SK-N-SH treated with all-trans-retinoic acid at 6 μM for 48 hours (cell line): ENCODE measurements around the gene AKR1A1.

ENCODE experiments used
- ATAC-seq: fragments of 200-7000 bp; cut with Tn5 transposase; 3 replicates; pipeline ENCODE4 v1.9.1; 2020; ENCODE audit warnings: mild to moderate bottlenecking, moderate library complexity
- ARNTL ChIP-seq: fragments of 450-650 bp; formaldehyde crosslinking; IDR thresholded peaks from 2 replicates; pipeline ENCODE4 v1.5.0; 2020; ENCODE audit warnings: low read depth, mild to moderate bottlenecking, moderate library complexity, borderline replicate concordance
- CREB5 ChIP-seq: fragments of 250-450 bp; sonication (Bioruptor Pico); IDR thresholded peaks from 2 replicates; pipeline ENCODE4 v1.5.1; 2020; ENCODE audit warnings: low read depth, mild to moderate bottlenecking, moderate library complexity
- CSDC2 ChIP-seq: fragments of 250-450 bp; sonication (Bioruptor Pico); IDR thresholded peaks from 2 replicates; pipeline ENCODE4 v1.5.0; 2020; ENCODE audit warnings: mild to moderate bottlenecking, moderate library complexity
- CSRNP3 ChIP-seq: fragments of 250-450 bp; sonication (Bioruptor Pico); IDR thresholded peaks from 2 replicates; pipeline ENCODE4 v1.5.1; 2021; ENCODE audit warnings: mild to moderate bottlenecking, moderate library complexity
- GLIS3 ChIP-seq: fragments of 250-450 bp; sonication (Bioruptor Pico); IDR thresholded peaks from 2 replicates; pipeline ENCODE4 v1.5.0; 2020; ENCODE audit warnings: mild to moderate bottlenecking, moderate library complexity
- ISL1 ChIP-seq: fragments of 250-450 bp; sonication (Bioruptor Pico); IDR thresholded peaks from 2 replicates; pipeline ENCODE4 v2.1.2; 2022; ENCODE audit warnings: mild to moderate bottlenecking, moderate library complexity
- OSR1 ChIP-seq: fragments of 250-450 bp; sonication (Bioruptor Pico); IDR thresholded peaks from 2 replicates; pipeline ENCODE4 v1.8.0; 2022; ENCODE audit warnings: moderate library complexity, mild to moderate bottlenecking, inconsistent platforms
- PATZ1 ChIP-seq: fragments of 250-450 bp; sonication (Bioruptor Pico); IDR thresholded peaks from 2 replicates; pipeline ENCODE4 v1.8.0; 2020; ENCODE audit warnings: mild to moderate bottlenecking, moderate library complexity, borderline replicate concordance
- POU6F1 ChIP-seq: fragments of 250-450 bp; sonication (Bioruptor Pico); IDR thresholded peaks from 2 replicates; pipeline ENCODE4 v1.8.0; 2021; ENCODE audit warnings: low read depth, mild to moderate bottlenecking, moderate library complexity, borderline replicate concordance
- PPARA ChIP-seq: fragments of 250-450 bp; sonication (Bioruptor Pico); IDR thresholded peaks from 2 replicates; pipeline ENCODE4 v1.5.0; 2020; ENCODE audit warnings: mild to moderate bottlenecking, borderline replicate concordance
- RARB ChIP-seq: fragments of 250-450 bp; sonication (Bioruptor Pico); IDR thresholded peaks from 2 replicates; pipeline ENCODE4 v1.8.0; 2021; ENCODE audit warnings: mild to moderate bottlenecking, moderate library complexity
- SNAI2 ChIP-seq: fragments of 250-450 bp; sonication (Bioruptor Pico); IDR thresholded peaks from 2 replicates; pipeline ENCODE4 v1.5.0; 2020; ENCODE audit warnings: mild to moderate bottlenecking, moderate library complexity
- TCF4 ChIP-seq: fragments of 250-450 bp; sonication (Bioruptor Pico); IDR thresholded peaks from 2 replicates; pipeline ENCODE4 v1.8.0; 2021; ENCODE audit warnings: mild to moderate bottlenecking, moderate library complexity, borderline replicate concordance
- ZC3H10 ChIP-seq: fragments of 250-450 bp; sonication (Bioruptor Pico); IDR thresholded peaks from 2 replicates; pipeline ENCODE4 v1.5.1; 2021; ENCODE audit warnings: mild to moderate bottlenecking, moderate library complexity
- ZFP3 ChIP-seq: fragments of 250-450 bp; sonication (Bioruptor Pico); IDR thresholded peaks from 2 replicates; pipeline ENCODE4 v1.5.0; 2020; ENCODE audit warnings: mild to moderate bottlenecking, moderate library complexity
- ZFP30 ChIP-seq: fragments of 450-650 bp; formaldehyde crosslinking; IDR thresholded peaks from 2 replicates; pipeline ENCODE4 v1.5.0; 2022; ENCODE audit warnings: mild to moderate bottlenecking, moderate library complexity
- ZNF565 ChIP-seq: fragments of 450-650 bp; formaldehyde crosslinking; conservative IDR thresholded peaks from 2 replicates; pipeline ENCODE4 v1.5.0; 2020; ENCODE audit warnings: low read depth, mild to moderate bottlenecking, moderate library complexity
- ZNF70 ChIP-seq: fragments of 450-650 bp; formaldehyde crosslinking; IDR thresholded peaks from 2 replicates; pipeline ENCODE4 v1.5.0; 2020; ENCODE audit warnings: mild to moderate bottlenecking, moderate library complexity
- ZNF8 ChIP-seq: fragments of 450-650 bp; formaldehyde crosslinking; IDR thresholded peaks from 2 replicates; pipeline ENCODE4 v1.5.0; 2020; ENCODE audit warnings: mild to moderate bottlenecking, moderate library complexity

The AKR1A1 gene

GRCh38 chr1:45583666-45584350 lies 33.2 kb downstream of the AKR1A1 start, which contains the start of gene NASP:
TSS of gene NASP (plus strand) at chr1:45584041. CDS start at chr1:45584147, 106 bp downstream.
- peak; percentile 78 for ATAC-seq
- TF ChIP-seq ZC3H10 (CRISPR knock-in tag): no peak
- TF ChIP-seq PATZ1 (CRISPR knock-in tag): peak; percentile 87

GRCh38 chr1:45584351-45585109 lies 33.9 kb downstream of the AKR1A1 start:
- peak; percentile 95 for TF ChIP-seq ZFP3
- no peak for TF ChIP-seq RARB (CRISPR knock-in tag)
- peak; percentile 72 for ATAC-seq

- no peak for ATAC-seq
- no peak for TF ChIP-seq POU6F1 (CRISPR knock-in tag)
- no peak for TF ChIP-seq ZNF70
- TF ChIP-seq TCF4 (CRISPR knock-in tag): no peak
- no peak for TF ChIP-seq RARB (CRISPR knock-in tag)
Measured at GRCh38 chr1:45585110-45585426, 34.4 kb downstream of the AKR1A1 start.

GRCh38 chr1:45585496-45586075 lies 35.0 kb downstream of the AKR1A1 start:
- TF ChIP-seq ARNTL (CRISPR knock-in tag) (no peak), ZFP30 (CRISPR knock-in tag) (no peak), ZC3H10 (CRISPR knock-in tag) (no peak), OSR1 (CRISPR knock-in tag) (no peak), ZNF565 (CRISPR knock-in tag) (no peak), CSDC2 (CRISPR knock-in tag) (no peak)
- ATAC-seq: no peak

GRCh38 chr1:45586769-45587168 lies 36.1 kb downstream of the AKR1A1 start:
- TF ChIP-seq ISL1 (CRISPR knock-in tag) (no peak), ZC3H10 (CRISPR knock-in tag) (no peak), CREB5 (no peak), ARNTL (CRISPR knock-in tag) (no peak), PPARA (CRISPR knock-in tag) (no peak), SNAI2 (CRISPR knock-in tag) (no peak), ZFP3 (no peak), POU6F1 (CRISPR knock-in tag) (no peak), OSR1 (CRISPR knock-in tag) (no peak), GLIS3 (CRISPR knock-in tag) (no peak), CSRNP3 (CRISPR knock-in tag) (no peak), PATZ1 (CRISPR knock-in tag) (no peak), ZNF8 (CRISPR knock-in tag) (no peak)
- ATAC-seq: no peak
